ENCODE results near the gene CCL23. TPM values are rescaled to one million over a fixed set of nuclear protein-coding genes. Genes with fewer than 3 reads are reported as not detected.
A peak's percentile ranks its signal among the peaks of the same experiment; 100 is the strongest.

Gene CCL23
- total RNA-seq, 1 experiment from 2014 or later = not detected

DNA sequence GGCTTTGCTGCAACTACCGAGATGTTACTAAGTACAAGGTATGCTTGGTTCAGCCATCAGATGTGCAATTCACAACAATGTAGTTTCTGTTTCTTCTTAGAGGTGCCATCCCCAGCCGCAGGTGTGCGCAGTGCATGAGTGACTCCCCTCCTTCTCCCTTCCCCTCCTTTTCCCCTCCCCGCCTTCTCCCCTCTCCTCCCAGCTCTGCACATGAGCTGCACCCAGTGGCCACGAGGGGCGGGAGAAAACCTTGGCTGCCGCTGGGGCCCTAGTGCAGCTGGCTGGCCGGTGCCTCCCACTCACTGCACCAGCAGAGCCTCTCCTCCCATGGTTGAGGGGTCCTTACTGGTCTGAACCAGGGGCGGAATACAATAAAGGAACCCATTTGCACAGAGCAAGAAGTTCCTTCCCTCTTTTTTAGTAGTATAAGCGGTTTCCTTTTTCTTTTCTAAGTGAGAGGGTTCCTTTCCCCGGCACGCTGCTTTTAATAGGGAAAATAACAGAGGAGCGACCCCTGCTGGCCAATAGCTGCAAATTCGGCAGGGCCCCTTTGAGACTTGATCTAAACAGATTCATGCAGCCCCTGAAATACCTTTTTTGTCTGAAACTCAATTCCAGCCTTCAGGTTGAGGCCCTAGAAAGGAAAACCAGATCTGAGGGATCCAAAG, 8.6 kb downstream of the CCL23 start:
- no peak overlapping the region for H3K23ac ChIP-seq (ENCODE audit: insufficient read length, low read depth, low read length)
- no peak overlapping the region for H3K56ac ChIP-seq (ENCODE audit: insufficient read length, low read depth, low read length)
- H4K20me1 ChIP-seq (ENCODE audit: control insufficient read depth, insufficient read depth, insufficient read length) = no peaks in the 10 kb centered on the region
- no peak overlapping the region for H2BK15ac ChIP-seq (ENCODE audit: low read depth, low read length)
- H4K5ac ChIP-seq (ENCODE audit: insufficient read length, low read depth, low read length) = no peak overlapping the region
- no peak overlapping the region for H2BK20ac ChIP-seq (ENCODE audit: low read depth, low read length, poor library complexity, severe bottlenecking)
- H3K23me2 ChIP-seq (ENCODE audit: insufficient read length, low read depth, low read length, poor library complexity, severe bottlenecking) = no peaks in the 10 kb centered on the region
- H3K4me1 ChIP-seq (ENCODE audit: insufficient read depth, low read length) = no peaks in the 10 kb centered on the region
- peaks cover 0 to 6% (median 5%) of the 10 kb centered on the region in 3 experiments; a peak in 6 of 7 replicates for H3K36me3 Mint-ChIP-seq (ENCODE audit: insufficient read depth in 1 of 3, low read depth in 3 of 3)
- H3K4me3 Mint-ChIP-seq = no peak overlapping the region
- H3K9ac ChIP-seq (ENCODE audit: extremely low read depth, insufficient read length, low read length) = no peak overlapping the region
- H3K4ac ChIP-seq (ENCODE audit: low read depth, low read length) = no peak overlapping the region
- H2BK5ac ChIP-seq (ENCODE audit: insufficient read length, low read length) = no peak overlapping the region
- no peak overlapping the region for H3K14ac ChIP-seq (ENCODE audit: insufficient read depth, low read length)
- WGBS (ENCODE audit: extremely low coverage, insufficient read length, low lambda C conversion rate) = no CpG with 5 or more reads among the region's 14 CpGs
- H4K91ac ChIP-seq (ENCODE audit: insufficient read length, low read depth, low read length) = no peak overlapping the region
- H3K27me3 Mint-ChIP-seq (ENCODE audit: low read depth) = peaks cover 16% of the 10 kb centered on the region
- no peak overlapping the region for H3K4me2 ChIP-seq (ENCODE audit: insufficient read depth, insufficient read length, low read length)
- H2AK5ac ChIP-seq (ENCODE audit: insufficient read length, low read length) = no peak overlapping the region
- H3K79me1 ChIP-seq (ENCODE audit: insufficient read depth, low read depth, low read length, poor library complexity, severe bottlenecking) = no peaks in the 10 kb centered on the region
- no peaks in the 10 kb centered on the region for H3K9me3 ChIP-seq (ENCODE audit: control insufficient read depth, low read depth, low read length)
- peak; percentile 50 for DNase-seq
- H2BK120ac ChIP-seq (ENCODE audit: low read depth, low read length, poor library complexity, severe bottlenecking) = no peak overlapping the region
- H2AFZ ChIP-seq (ENCODE audit: low read length) = no peak overlapping the region
- H3K27ac Mint-ChIP-seq = no peak overlapping the region; a peak in 1 of 7 replicates
- no peak overlapping the region for H3T11ph ChIP-seq (ENCODE audit: low read length)
- H3K79me2 ChIP-seq (ENCODE audit: insufficient read depth, low read length) = no peaks in the 10 kb centered on the region
- H3K9me3 Mint-ChIP-seq = peaks cover 46 to 53% of the 10 kb centered on the region in 2 experiments
- H3K4me1 Mint-ChIP-seq = no peaks in the 10 kb centered on the region
- TF ChIP-seq, protein P1, sequence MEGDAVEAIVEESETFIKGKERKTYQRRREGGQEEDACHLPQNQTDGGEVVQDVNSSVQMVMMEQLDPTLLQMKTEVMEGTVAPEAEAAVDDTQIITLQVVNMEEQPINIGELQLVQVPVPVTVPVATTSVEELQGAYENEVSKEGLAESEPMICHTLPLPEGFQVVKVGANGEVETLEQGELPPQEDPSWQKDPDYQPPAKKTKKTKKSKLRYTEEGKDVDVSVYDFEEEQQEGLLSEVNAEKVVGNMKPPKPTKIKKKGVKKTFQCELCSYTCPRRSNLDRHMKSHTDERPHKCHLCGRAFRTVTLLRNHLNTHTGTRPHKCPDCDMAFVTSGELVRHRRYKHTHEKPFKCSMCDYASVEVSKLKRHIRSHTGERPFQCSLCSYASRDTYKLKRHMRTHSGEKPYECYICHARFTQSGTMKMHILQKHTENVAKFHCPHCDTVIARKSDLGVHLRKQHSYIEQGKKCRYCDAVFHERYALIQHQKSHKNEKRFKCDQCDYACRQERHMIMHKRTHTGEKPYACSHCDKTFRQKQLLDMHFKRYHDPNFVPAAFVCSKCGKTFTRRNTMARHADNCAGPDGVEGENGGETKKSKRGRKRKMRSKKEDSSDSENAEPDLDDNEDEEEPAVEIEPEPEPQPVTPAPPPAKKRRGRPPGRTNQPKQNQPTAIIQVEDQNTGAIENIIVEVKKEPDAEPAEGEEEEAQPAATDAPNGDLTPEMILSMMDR (conservative IDR thresholded peaks at IDR 0.05) = peak; percentile 77
- H3K18ac ChIP-seq (ENCODE audit: insufficient read length, low read depth, low read length) = no peak overlapping the region
- H3K27ac ChIP-seq (ENCODE audit: insufficient read length, low read depth, low read length) = no peak overlapping the region
- no peak overlapping the region for H2BK12ac ChIP-seq (ENCODE audit: insufficient read length, low read depth, low read length)
- H4K8ac ChIP-seq (replicated peaks; ENCODE audit: insufficient read length, low read depth, low read length) = no peak overlapping the region
- H3K27me3 ChIP-seq (ENCODE audit: insufficient read depth, low read length) = no peaks in the 10 kb centered on the region
